LNCaP clone FGC (cell line): ENCODE measurements around the gene OGFOD2.

ENCODE experiments used
- DNase-seq: peaks from one replicate; pipeline ENCODE4 v3.0.0-alpha.2; 2011; ENCODE audit warnings: low read depth
- H3K4me3 ChIP-seq: 2 replicates; pipeline ENCODE4 v1.5.1; 2011; ENCODE audit warnings: mild to moderate bottlenecking, low read depth, low read length, control low read depth
- CTCF ChIP-seq: IDR thresholded peaks from 2 replicates; pipeline ENCODE4 v1.5.1; 2012; ENCODE audit warnings: mild to moderate bottlenecking; ENCODE audit not compliant: control insufficient read depth, insufficient read depth; ENCODE audit errors: extremely low read depth

The OGFOD2 gene

GRCh38 chr12:122951406-122951805, 23.6 kb upstream of the OGFOD2 start:
- no peak overlapping the region for H3K4me3 ChIP-seq
- DNase-seq = no peak
- TF ChIP-seq CTCF = no peak

- no peak overlapping the region for H3K4me3 ChIP-seq
- peak; percentile 26 for DNase-seq
- TF ChIP-seq CTCF = peak; percentile 98
Measured at GRCh38 chr12:122951979-122952892, 22.8 kb upstream of the OGFOD2 start.

GRCh38 chr12:122955156-122955555, 19.9 kb upstream of the OGFOD2 start:
- TF ChIP-seq CTCF = no peak
- DNase-seq = no peak
- H3K4me3 ChIP-seq = no peak overlapping the region

GRCh38 chr12:122956035-122956434, 19.0 kb upstream of the OGFOD2 start:
- no peak for TF ChIP-seq CTCF
- DNase-seq = no peak
- H3K4me3 ChIP-seq = no peak overlapping the region

- no peak overlapping the region for H3K4me3 ChIP-seq
- no peak for DNase-seq
- no peak for TF ChIP-seq CTCF
Measured at GRCh38 chr12:122958198-122958888, 16.7 kb upstream of the OGFOD2 start.

- DNase-seq = no peak
- H3K4me3 ChIP-seq = no peak overlapping the region
- no peak for TF ChIP-seq CTCF
Measured at GRCh38 chr12:122959566-122960192, 15.4 kb upstream of the OGFOD2 start.
